GM23338 (cell line): ENCODE results near the gene KIF3B.

Experiments used
- CREB1 ChIP-seq: fragments of 250-450 bp; sonication (Bioruptor Pico); IDR thresholded peaks from 2 replicates; pipeline ENCODE4 v1.5.0; 2020; ENCODE audit warnings: low read depth, mild to moderate bottlenecking, moderate library complexity
- ETS1 ChIP-seq: IDR thresholded peaks from 2 replicates; pipeline ENCODE4 v1.6.1; 2016; ENCODE audit warnings: antibody characterized with exemption
- EZH2 ChIP-seq: fragments of 200-600 bp; sonication (generic); IDR thresholded peaks from one replicate; pipeline ENCODE4 v1.8.0; 2017; ENCODE audit warnings: antibody characterized with exemption, mild to moderate bottlenecking, low read depth; ENCODE audit not compliant: unreplicated experiment
- EZH2phosphoT487 ChIP-seq: fragments of 200-600 bp; sonication (generic); IDR thresholded peaks from one replicate; pipeline ENCODE4 v1.8.1; 2018; ENCODE audit warnings: antibody characterized with exemption; ENCODE audit not compliant: unreplicated experiment
- JUNB ChIP-seq: IDR thresholded peaks from one replicate; pipeline ENCODE4 v1.6.1; 2016; ENCODE audit warnings: antibody characterized with exemption; ENCODE audit not compliant: unreplicated experiment
- POLR2AphosphoS5 ChIP-seq: IDR thresholded peaks from 2 replicates; pipeline ENCODE4 v1.6.1; 2016; ENCODE audit warnings: antibody characterized with exemption, low read depth
- REST ChIP-seq: IDR thresholded peaks from one replicate; pipeline ENCODE4 v1.6.1; 2018; ENCODE audit warnings: antibody characterized with exemption; ENCODE audit not compliant: unreplicated experiment
- STAT1 ChIP-seq: IDR thresholded peaks from one replicate; pipeline ENCODE4 v1.6.1; 2016; ENCODE audit warnings: antibody characterized with exemption; ENCODE audit not compliant: unreplicated experiment
- ZNF114 ChIP-seq: fragments of 250-450 bp; sonication (Bioruptor Pico); IDR thresholded peaks from 2 replicates; pipeline ENCODE4 v1.5.0; 2020; ENCODE audit warnings: mild to moderate bottlenecking, moderate library complexity
- ZNF331 ChIP-seq: fragments of 250-450 bp; sonication (Bioruptor Pico); IDR thresholded peaks from 2 replicates; pipeline ENCODE4 v1.5.0; 2020; ENCODE audit warnings: low read depth, mild to moderate bottlenecking, moderate library complexity
- TF ChIP-seq, protein P1 (sequence below), 2 experiments: fragments of 200-600 bp in 1 of 2; sonication (generic) in 1 of 2; conservative IDR thresholded peaks; 2 replicates each; pipeline versions ENCODE4 v1.5.1 to v1.6.1; 2016 to 2017; ENCODE audit warnings: antibody characterized with exemption in 2 of 2, low read depth in 2 of 2, mild to moderate bottlenecking in 2 of 2, moderate library complexity in 1 of 2

GRCh38 chr20:32281711-32282110 is 4.3 kb downstream of the KIF3B start:
- TF ChIP-seq, protein P1, sequence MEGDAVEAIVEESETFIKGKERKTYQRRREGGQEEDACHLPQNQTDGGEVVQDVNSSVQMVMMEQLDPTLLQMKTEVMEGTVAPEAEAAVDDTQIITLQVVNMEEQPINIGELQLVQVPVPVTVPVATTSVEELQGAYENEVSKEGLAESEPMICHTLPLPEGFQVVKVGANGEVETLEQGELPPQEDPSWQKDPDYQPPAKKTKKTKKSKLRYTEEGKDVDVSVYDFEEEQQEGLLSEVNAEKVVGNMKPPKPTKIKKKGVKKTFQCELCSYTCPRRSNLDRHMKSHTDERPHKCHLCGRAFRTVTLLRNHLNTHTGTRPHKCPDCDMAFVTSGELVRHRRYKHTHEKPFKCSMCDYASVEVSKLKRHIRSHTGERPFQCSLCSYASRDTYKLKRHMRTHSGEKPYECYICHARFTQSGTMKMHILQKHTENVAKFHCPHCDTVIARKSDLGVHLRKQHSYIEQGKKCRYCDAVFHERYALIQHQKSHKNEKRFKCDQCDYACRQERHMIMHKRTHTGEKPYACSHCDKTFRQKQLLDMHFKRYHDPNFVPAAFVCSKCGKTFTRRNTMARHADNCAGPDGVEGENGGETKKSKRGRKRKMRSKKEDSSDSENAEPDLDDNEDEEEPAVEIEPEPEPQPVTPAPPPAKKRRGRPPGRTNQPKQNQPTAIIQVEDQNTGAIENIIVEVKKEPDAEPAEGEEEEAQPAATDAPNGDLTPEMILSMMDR (conservative IDR thresholded peaks at IDR 0.05; ENCODE audit: low read depth in 2 of 2), result no peak
- TF ChIP-seq EZH2 (no peak), JUNB (no peak), STAT1 (no peak), POLR2AphosphoS5 (no peak), EZH2phosphoT487 (no peak), CREB1 (no peak), REST (no peak), ZNF114 (CRISPR knock-in tag) (no peak), ETS1 (no peak), ZNF331 (CRISPR knock-in tag) (no peak)
